Stimulated activated effector memory CD8-positive, alpha-beta T cell treated with anti-CD3 and anti-CD28 coated beads, Interleukin-12 subunit alpha, Interleukin-12 subunit beta, amount 100 ng/mL, for 72 hours (primary cell): ENCODE results near the gene FGGY.

Experiments
- ATAC-seq: fragments of 150-1000 bp; cut with Tn5 transposase; 2 replicates; pipeline ENCODE4 v1.10.0; 2021
- DNase-seq, 2 donors: peaks; one replicate each; pipeline ENCODE4 v3.0.0; 2021 to 2022; ENCODE audit warnings: low spot score in 2 of 2
- H3K27ac Mint-ChIP-seq: one replicate; pipeline ENCODE4 v1.8.0; 2022; ENCODE audit warnings: mild to moderate bottlenecking, mixed read lengths
- H3K36me3 Mint-ChIP-seq: one replicate; pipeline ENCODE4 v1.8.0; 2022; ENCODE audit warnings: mild to moderate bottlenecking, mixed read lengths
- H3K4me1 Mint-ChIP-seq: one replicate; pipeline ENCODE4 v1.8.0; 2022; ENCODE audit warnings: mixed read lengths
- H3K4me3 Mint-ChIP-seq: one replicate; pipeline ENCODE4 v1.8.0; 2022; ENCODE audit warnings: mild to moderate bottlenecking, mixed read lengths
- H3K9me3 Mint-ChIP-seq: one replicate; pipeline ENCODE4 v1.8.0; 2022; ENCODE audit warnings: mixed read lengths

The FGGY gene

DNA sequence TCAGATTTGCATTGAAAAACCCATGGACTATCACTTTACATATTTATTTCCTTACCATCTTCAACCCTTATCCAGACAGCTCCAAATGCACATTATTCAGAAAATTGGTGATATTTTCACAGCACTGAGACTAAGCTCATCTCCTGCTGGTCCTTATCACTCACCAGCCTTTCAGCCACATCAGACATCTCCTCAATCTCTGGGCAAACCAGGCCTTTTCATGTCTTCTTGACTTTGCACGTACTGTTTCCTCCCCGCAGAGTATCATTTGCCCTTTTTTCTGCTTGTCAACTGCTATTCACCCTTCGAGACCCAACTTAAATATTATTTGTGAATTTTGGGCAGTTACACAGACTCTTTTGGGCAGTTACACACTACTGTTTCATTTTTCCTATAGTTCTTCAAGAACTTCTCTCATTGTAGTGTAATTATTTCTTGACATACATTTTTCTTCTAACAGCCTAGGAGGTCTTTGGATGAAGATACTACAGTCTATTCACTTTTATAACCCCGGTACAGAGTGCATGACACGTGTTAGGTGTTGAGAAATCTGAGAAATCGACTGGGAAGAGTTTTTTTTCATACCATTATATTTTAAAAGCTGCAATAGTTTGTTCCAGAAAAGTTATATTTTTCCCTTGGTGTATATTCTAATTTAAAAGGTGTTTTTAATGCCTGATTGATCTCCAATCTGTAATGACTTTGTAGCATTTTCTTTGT is 98.0 kb downstream of the FGGY start:
- DNase-seq: no peak
- H3K4me1 Mint-ChIP-seq: peaks cover 8% of the 10 kb centered on the region
- no peaks in the 10 kb centered on the region for H3K9me3 Mint-ChIP-seq
- no peak overlapping the region for H3K27ac Mint-ChIP-seq
- no peak for ATAC-seq
- H3K4me3 Mint-ChIP-seq: no peak overlapping the region
- H3K36me3 Mint-ChIP-seq: no peaks in the 10 kb centered on the region

DNA sequence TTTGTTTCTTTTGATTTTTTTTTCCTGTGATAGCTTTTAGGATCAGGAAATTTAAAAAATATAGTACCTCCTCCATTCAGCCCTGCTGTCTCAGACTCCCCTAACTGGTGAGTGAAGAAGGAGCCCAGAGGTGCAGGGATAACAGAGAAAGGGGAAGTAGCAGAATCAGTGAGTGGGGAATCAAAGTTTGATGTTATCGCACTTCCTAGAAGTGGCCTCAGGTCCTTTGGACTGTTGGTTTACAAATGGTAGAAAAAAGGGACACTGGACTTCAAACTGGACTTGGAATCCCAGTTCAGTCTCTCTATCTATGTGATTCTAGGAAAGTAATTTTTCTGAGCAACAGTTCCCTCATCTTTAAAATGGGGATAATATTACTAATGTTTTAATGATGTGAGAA is 99.5 kb downstream of the FGGY start:
- no peak for DNase-seq
- peaks cover 2% of the 10 kb centered on the region for H3K4me1 Mint-ChIP-seq
- ATAC-seq: no peak
- H3K9me3 Mint-ChIP-seq: no peaks in the 10 kb centered on the region
- no peaks in the 10 kb centered on the region for H3K36me3 Mint-ChIP-seq
- no peak overlapping the region for H3K4me3 Mint-ChIP-seq
- no peak overlapping the region for H3K27ac Mint-ChIP-seq

DNA sequence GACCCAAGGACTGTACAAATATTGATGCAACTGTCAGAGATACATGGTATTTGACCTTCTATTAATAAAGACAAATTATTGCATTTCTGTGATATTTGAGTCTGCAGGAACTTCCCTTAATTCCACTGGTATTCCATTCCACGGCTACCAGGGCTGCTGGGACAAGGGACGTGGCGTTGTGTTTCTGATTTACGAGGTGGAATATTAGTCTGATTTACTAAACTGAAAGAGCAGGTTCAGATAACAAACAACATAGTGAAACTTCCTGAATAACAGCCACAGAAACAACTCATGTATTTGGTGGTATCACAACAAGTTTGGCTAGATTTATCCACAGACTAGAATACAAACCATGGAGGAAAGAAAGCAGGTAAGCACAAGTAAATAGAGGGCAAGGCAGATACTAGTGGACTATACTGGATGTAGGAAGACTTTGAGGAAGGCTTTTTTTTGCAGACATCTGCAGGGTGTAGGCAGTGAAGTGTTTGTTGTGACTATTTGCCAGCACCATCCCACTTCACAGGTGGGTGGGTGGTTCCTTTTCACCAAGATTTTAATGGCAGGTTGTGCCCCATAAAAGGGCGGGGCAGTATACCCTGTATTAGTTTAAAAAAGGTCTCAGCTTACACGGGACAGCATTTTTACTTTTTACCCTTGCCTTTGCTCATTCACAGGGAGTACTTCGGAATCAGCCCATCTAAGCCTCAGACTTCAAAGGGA is 100.4 kb downstream of the FGGY start:
- no peak overlapping the region for H3K4me3 Mint-ChIP-seq
- no peak overlapping the region for H3K27ac Mint-ChIP-seq
- DNase-seq (no peak), ATAC-seq (no peak)
- no peaks in the 10 kb centered on the region for H3K4me1 Mint-ChIP-seq
- H3K36me3 Mint-ChIP-seq: no peaks in the 10 kb centered on the region
- no peaks in the 10 kb centered on the region for H3K9me3 Mint-ChIP-seq

DNA sequence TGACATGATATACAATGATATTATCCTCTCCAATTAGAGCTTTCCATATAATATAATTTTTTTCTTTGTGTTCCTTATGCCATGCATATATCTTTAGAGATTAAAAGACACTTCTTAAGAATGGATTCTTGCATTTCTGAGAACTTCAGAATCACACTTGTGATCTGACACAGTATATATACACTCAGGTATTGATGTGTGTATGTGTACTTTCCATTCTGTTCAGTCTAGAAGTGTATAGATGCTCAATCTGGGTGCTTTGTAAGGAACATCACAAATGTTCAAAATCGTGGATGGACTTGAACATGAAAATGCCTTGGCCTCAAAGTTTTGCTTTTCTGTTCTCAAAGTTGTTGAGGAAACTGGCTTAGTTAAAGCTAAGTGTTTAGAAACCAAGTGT is 102.7 kb downstream of the FGGY start:
- H3K4me1 Mint-ChIP-seq: no peaks in the 10 kb centered on the region
- no peaks in the 10 kb centered on the region for H3K36me3 Mint-ChIP-seq
- no peaks in the 10 kb centered on the region for H3K9me3 Mint-ChIP-seq
- ATAC-seq (no peak), DNase-seq (no peak)
- H3K4me3 Mint-ChIP-seq: no peak overlapping the region
- no peak overlapping the region for H3K27ac Mint-ChIP-seq

DNA sequence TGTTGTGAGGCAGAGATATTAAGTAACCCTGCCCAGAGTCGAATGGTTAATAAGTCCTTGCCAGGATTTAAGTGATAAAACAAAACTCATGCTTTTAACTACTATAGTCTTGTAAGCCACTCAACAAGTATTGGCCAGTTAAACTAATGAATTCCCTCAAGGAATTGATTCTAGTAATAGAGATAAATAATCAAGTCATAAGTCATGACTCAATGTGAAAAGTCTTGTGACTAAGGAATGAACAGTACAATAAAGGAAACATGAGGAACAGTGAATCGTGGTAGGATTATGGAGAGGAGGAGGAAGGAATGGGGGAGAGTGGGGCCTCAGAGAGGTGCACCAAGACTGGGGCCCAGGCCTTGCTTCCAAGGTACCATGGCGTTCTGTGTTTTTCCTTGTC is 104.7 kb downstream of the FGGY start:
- no peaks in the 10 kb centered on the region for H3K9me3 Mint-ChIP-seq
- H3K4me1 Mint-ChIP-seq: no peaks in the 10 kb centered on the region
- no peak overlapping the region for H3K4me3 Mint-ChIP-seq
- no peaks in the 10 kb centered on the region for H3K36me3 Mint-ChIP-seq
- DNase-seq (no peak), ATAC-seq (no peak)
- no peak overlapping the region for H3K27ac Mint-ChIP-seq

DNA sequence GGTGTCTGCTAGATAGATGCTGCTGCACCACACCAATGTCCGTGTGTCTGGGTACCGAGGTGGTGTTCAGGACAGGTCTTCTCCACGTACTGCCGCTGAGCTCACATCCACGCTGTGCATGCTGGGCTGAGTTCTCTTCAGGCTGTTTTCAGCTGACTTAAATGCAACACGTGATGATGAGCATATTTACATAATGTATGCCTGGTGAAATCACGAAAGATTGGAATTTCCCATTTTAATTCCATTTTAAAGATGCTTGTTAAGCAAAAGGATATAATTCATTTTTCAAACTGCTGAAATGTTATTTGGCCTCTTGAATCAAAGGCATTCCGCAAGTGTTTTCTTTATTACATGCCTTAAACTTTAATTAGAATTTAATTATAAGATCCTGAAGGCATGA is 107.9 kb downstream of the FGGY start:
- no peak overlapping the region for H3K27ac Mint-ChIP-seq
- no peaks in the 10 kb centered on the region for H3K36me3 Mint-ChIP-seq
- H3K9me3 Mint-ChIP-seq: no peaks in the 10 kb centered on the region
- ATAC-seq (no peak), DNase-seq (no peak)
- no peaks in the 10 kb centered on the region for H3K4me1 Mint-ChIP-seq
- no peak overlapping the region for H3K4me3 Mint-ChIP-seq

DNA sequence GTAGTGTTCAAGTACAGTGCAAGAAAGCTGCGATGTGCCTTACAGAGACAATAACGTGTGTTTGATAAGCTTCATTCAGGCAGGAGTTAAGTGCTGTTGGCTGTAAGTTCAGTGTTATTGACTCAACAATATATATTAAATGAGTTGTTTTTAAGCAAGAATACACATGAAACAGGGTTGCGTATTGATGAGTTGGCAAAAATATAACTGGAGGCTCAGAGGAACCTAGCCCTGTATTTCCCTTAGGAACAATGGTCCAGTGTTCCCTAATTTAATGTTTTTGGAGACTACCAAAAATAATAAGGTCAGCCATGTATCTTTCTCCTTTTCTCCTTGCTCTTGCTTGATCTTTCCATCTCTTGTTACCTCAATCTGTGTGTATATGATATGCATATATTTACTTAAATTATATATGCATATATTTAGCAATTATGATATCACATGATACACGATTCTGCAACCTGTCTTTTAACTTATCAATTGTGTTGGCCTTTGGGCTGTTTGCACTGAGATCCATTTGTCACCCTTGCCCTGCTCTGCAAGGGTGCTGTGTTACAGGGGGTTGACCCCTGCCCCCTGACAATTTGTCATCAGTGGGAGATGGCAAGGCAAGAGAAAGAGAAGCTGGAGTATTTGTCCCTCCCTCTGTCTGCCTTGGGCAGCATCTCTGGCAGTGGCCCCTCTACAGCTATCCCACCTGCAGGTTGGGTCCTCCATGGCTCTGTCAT is 109.7 kb downstream of the FGGY start:
- ATAC-seq (no peak), DNase-seq (no peak)
- Mint-ChIP-seq H3K27ac (no peak overlapping the region), H3K4me1 (no peaks in the 10 kb centered on the region), H3K4me3 (no peak overlapping the region), H3K36me3 (no peaks in the 10 kb centered on the region), H3K9me3 (no peaks in the 10 kb centered on the region)

DNA sequence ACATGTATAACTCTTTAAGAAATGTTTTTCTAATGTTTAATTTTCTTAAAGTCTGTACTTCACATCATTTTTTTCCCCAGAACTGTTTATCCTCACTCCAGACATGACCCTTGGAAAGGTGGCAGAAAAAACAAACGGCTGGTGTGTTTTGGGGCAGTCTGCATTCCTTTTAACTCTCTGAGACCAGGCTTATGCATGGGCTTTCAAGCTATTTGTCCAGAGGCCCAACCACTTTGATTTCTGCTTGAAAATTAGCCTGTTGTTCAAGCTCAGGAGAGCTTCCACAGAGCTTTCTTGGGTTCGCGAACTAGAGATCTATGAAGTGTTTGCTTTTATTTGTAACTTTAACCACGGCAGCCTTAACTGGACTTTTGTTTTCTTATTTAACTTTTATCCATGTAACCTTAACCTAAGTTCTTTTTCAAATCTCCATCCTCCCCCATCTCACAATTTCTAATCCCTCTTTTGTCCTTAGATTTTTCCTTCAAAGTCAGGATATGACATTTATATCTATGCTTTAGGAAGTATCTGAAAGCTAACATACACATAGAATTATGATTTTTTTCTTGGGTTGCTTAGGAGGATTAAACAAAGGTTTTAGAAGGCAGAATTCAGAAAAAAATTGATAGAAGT is 111.8 kb downstream of the FGGY start:
- H3K4me1 Mint-ChIP-seq: no peaks in the 10 kb centered on the region
- no peaks in the 10 kb centered on the region for H3K36me3 Mint-ChIP-seq
- no peak overlapping the region for H3K27ac Mint-ChIP-seq
- ATAC-seq (no peak), DNase-seq (no peak)
- no peaks in the 10 kb centered on the region for H3K9me3 Mint-ChIP-seq
- H3K4me3 Mint-ChIP-seq: no peak overlapping the region

DNA sequence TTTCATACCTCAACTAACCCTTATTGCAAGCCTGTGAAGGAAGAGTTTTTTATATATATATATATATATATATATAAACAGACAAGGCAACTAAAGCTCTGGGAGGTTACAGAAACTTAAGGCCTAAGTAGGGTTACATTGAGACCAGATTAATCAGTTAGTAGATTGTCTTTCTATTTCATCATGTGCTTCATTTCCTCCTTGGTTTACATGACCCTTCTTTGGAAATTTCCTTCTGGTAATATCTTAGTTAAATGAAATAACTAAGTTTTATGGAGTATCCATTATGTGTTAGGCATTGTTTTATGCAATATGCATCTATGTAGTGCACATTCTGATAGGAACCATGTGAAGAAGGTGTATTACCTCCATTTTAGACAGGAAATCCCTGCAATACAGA is 112.7 kb downstream of the FGGY start:
- H3K4me1 Mint-ChIP-seq: no peaks in the 10 kb centered on the region
- ATAC-seq (no peak), DNase-seq (no peak)
- H3K36me3 Mint-ChIP-seq: no peaks in the 10 kb centered on the region
- H3K9me3 Mint-ChIP-seq: no peaks in the 10 kb centered on the region
- H3K27ac Mint-ChIP-seq: no peak overlapping the region
- H3K4me3 Mint-ChIP-seq: no peak overlapping the region

DNA sequence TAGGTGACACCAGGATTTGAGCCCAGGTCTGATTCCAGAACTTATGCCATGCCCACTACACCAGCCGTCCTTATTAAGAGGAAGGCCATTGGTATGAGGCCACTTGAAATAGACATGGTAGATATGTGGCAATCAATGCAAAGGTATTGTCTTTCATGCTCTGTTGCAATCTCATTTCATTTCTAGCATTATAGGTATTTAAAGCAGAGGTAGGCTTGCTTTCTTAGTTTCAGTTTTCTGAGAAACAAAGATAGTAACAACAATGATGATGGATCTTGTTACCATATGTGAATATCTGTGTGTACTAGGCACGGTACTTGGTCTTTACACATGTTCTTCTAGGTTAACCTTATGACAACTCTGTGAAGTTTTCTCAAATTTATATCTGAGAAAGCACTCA is 113.1 kb downstream of the FGGY start:
- ATAC-seq (peak; percentile 58), DNase-seq (no peak)
- H3K4me1 Mint-ChIP-seq: no peaks in the 10 kb centered on the region
- no peak overlapping the region for H3K27ac Mint-ChIP-seq
- H3K4me3 Mint-ChIP-seq: no peak overlapping the region
- H3K36me3 Mint-ChIP-seq: no peaks in the 10 kb centered on the region
- no peaks in the 10 kb centered on the region for H3K9me3 Mint-ChIP-seq

DNA sequence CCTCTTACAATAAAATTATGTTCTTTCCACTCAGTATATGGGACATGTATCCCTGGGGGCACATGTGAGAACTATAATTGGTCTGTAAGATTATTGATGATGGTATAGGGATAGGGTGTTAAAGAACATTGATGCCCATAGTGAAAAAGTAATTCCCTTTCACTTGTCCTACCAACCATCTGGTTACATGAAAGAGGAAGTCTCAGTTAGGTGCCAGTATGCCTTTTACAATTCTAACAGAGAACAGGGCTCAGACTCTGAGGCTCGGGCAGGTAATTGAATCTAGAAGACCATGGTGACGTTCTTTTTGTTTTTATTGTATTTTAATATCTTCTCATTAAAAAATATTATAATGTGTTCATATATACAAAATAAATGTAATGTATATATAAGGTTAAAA is 113.6 kb downstream of the FGGY start:
- DNase-seq: no peak
- Mint-ChIP-seq H3K4me1 (no peaks in the 10 kb centered on the region), H3K36me3 (no peaks in the 10 kb centered on the region), H3K4me3 (no peak overlapping the region), H3K9me3 (no peaks in the 10 kb centered on the region), H3K27ac (no peak overlapping the region)
- ATAC-seq: no peak

DNA sequence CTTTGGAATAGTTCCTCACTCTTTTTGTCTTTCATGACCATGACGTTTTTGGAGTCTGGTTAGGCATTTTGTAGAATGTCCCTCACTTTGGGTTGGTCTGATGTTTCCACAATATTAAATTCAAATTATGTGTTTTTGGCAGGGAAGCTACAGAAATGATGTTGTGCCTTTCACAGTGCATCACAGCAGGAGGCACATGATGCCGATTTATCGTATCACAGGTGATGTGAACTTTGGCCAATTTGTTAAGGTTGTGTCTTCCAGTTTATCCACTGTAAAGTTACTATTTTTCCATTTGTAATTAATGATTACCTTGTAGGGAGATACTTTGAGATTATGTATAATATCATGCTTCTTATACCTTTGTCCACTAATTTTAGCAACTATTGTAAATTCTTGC is 114.3 kb downstream of the FGGY start:
- Mint-ChIP-seq H3K9me3 (no peaks in the 10 kb centered on the region), H3K27ac (no peak overlapping the region), H3K36me3 (no peaks in the 10 kb centered on the region), H3K4me1 (no peaks in the 10 kb centered on the region), H3K4me3 (no peak overlapping the region)
- DNase-seq: no peak
- no peak for ATAC-seq

DNA sequence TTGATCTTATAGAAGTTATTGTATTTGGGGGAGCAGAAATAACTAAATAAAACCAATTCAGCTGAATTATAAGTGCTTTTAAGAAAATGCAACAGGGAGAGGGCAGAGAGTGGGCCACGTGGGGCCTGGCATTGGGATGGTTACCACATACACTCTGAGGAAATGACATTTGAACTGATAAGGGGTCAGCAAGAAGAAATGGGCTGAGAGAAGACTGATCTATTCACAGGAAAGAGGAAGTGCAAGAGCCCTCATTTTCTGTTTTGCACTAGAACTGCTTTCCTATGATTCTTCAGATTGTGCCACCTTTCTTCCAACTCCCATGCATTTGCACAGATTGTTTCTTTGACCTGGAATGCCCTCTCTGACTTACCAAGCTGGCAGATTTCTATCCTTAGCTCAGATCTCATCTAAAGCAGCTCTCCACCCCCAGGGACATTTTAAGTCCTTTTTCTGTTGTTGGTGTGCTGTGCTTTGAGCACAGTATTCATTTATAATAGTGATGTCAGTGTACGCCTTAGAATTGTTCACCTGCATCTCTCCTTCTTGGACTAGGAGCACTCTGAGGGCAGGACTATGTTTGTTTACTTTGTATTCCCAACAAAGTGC is 115.9 kb downstream of the FGGY start:
- ATAC-seq (no peak), DNase-seq (no peak)
- Mint-ChIP-seq H3K36me3 (no peaks in the 10 kb centered on the region), H3K9me3 (no peaks in the 10 kb centered on the region), H3K4me3 (no peak overlapping the region), H3K4me1 (peaks cover 2% of the 10 kb centered on the region), H3K27ac (no peak overlapping the region)

DNA sequence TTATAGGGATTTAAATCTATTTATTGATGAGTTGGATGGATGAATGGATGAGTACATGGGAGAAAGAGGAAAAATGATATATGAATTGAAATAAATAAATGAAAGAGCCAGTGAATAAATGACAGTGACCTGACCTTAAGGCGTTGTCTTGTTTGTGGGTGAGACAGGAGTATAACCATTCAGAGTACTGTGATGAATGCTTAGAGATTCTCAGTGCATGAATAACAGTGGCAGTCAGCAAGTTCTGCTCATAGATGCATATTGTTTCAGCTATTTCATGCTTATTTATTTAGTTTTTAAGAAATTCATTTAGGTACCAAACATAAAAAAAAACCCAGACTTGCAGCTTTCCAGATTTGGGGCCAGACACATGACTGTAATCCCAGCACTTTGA is 116.4 kb downstream of the FGGY start:
- Mint-ChIP-seq H3K4me1 (peaks cover 7% of the 10 kb centered on the region), H3K9me3 (no peaks in the 10 kb centered on the region), H3K36me3 (no peaks in the 10 kb centered on the region), H3K27ac (no peak overlapping the region), H3K4me3 (no peak overlapping the region)
- no peak for ATAC-seq
- DNase-seq: no peak

DNA sequence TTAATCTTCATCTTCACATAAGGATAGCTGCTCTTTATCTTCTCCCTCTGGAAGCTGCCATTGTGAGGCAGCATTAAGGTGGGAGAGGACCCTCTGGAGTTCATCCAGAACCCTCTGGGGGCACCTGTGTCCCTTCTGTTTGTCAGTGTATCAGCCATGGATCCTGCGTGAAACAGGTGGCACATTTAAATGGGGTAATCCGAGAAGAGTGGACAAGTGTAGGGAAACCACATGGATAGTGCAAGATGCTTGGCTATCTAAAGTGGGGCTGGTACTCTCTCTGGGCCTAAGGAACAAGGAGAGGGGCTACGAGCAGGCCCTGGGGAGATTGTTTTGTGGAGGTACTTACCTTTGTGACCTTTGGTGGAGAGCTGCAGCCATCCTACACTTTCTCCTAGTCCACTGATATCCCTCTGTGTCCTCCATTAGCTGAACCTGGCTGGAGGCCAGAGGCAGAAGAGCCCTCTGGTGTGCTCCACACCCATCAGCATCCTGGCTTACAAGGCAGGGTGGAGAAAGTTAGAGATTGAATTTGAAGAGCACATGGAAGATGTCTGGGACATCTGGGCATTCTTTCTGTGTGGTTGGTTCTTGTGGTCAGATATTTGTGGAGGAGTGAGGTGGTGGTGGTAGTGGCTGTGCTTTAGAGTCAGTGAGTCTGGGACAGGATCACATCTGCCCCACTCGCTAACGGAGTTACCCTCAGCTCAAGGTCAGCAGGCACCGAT is 117.7 kb downstream of the FGGY start:
- peak overlapping the region; percentile 8 for H3K27ac Mint-ChIP-seq
- no peak overlapping the region for H3K4me3 Mint-ChIP-seq
- no peaks in the 10 kb centered on the region for H3K9me3 Mint-ChIP-seq

More for the DNA sequence above, 117.7 kb downstream of the FGGY start:
- DNase-seq: no peak
- Mint-ChIP-seq H3K36me3 (no peaks in the 10 kb centered on the region), H3K4me1 (peaks cover 8% of the 10 kb centered on the region)
- ATAC-seq: no peak
